Activated CD8-positive, alpha-beta memory T cell treated with anti-CD3 and anti-CD28 coated beads for 24 hours (primary cell): ENCODE results near the gene SPSB1.
A peak's percentile ranks its signal among the peaks of the same experiment; 100 is the strongest.
"Not testable (repeated sequence)": the region's sequence is repeated elsewhere in the genome, so short reads cannot be mapped to it uniquely, and the experiment has no call there.

Experiments
- DNase-seq: peaks from one replicate; pipeline ENCODE4 v3.0.0-alpha.2; 2020

The SPSB1 gene

DNA sequence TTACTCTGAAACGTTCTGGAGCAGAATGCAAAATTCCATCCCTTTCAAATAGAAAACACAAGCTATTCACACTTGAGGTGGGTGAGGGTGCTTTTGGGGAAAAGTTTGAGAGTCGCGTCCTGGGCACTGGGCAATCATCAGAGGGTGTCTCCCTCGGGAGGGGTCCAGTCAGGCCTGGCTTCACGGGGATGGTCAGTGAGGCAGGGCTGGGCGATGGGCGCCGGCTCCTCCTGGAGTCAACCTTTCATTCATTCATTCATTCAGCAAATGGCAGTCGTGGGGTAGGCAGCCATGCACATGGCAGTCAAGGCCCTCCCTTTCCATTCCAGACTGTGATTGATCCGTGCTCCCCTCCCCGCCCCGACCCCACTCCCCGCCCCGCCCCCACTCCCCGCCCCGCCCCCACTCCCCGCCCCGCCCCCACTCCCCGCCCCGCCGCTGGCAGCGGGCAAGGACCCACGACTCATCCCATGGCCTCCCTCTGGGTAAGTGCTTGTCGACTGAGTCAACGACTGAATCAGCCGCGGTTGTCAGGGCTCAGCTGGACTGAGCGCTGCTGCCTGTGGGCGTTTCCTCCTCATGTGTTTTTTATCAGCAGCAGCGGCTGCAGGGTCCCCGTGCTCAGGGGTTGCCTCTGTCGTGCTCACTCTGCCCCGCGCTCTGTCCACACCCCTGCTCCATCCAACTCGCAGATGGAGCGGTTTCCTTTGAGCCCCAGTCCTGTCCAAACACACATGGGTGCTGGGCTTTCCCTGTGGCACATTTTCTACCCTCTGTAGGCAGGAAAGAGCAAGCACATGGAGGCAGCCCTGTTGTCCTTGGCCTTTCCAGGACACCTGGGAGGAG, 12.5 kb upstream of the SPSB1 start:
- DNase-seq, result peak; percentile 75

- DNase-seq, result no peak
These were observed 11.4 kb upstream of the SPSB1 start for GRCh38 chr1:9281071-9281827.

GRCh38 chr1:9281908-9282695, 10.6 kb upstream of the SPSB1 start:
- DNase-seq, result no peak

GRCh38 chr1:9282696-9282955, 10.1 kb upstream of the SPSB1 start:
- no peak for DNase-seq

DNA sequence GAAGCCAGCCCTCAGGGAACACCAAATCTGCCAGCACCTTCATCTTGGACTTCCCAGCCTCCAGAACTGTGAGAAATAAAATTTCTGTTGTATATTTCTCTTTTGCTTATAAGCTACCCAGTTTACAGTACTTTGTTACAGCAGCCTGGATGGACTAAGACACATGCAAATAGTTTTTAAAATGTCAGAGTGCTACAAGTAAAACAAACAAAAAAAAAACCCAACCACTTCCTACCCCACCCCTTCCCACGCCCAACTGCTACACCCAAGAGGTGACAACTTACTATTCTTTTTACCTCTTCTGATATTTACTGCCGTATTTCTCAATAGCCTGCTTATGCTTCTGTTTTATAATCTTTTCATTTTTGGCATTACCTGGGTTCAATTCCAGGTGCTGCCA, 8.6 kb upstream of the SPSB1 start:
- DNase-seq, result no peak

DNA sequence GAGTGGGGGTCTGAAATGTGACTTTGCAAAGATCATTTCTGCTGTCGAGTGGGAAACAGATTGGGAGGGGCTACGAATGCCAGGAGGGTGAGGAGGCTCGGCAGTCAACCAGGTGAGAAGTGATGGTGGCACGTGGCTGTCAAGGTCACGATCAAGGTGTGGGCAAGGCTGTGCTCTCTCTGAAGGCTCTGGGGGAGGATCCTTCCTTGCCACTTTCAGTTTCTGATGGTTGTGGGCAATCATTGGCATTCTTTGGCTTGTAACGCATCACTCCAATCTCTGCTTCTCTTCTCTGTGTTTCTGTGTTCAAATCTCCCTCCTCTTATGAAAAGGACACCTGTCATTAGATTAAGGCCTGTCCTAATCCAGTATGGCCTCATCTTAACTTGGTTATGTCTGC, 6.1 kb upstream of the SPSB1 start:
- no peak for DNase-seq

- peak; percentile 95 for DNase-seq
These were observed 3.6 kb upstream of the SPSB1 start for GRCh38 chr1:9289090-9289534.

- DNase-seq, result no peak
These were observed 2.8 kb upstream of the SPSB1 start for GRCh38 chr1:9289711-9290485.

GRCh38 chr1:9291914-9292360, 757 bp upstream of the SPSB1 start:
- no peak for DNase-seq

- DNase-seq, result no peak
These were observed 493 bp downstream of the SPSB1 start for GRCh38 chr1:9293241-9293532.

- peak; percentile 75 for DNase-seq
These were observed 1.1 kb downstream of the SPSB1 start for GRCh38 chr1:9293533-9294404.

DNA sequence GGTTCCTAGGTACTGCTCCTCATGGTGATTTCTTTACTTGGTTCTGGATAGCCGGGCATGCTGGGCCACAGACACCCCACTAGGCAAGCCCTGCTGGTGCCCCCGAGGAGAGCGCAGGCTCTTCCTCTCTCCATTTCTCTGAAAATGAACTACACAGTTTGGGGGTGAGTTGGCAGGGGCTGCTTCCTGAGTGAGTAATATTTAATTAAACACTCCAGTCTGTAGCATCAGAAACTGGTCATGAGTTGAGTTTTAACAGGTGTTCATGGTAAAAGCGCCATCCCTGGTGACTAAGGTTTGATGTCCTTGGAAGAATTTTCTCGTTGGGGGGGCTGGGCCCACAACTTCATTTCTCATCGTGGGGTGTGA, 1.7 kb downstream of the SPSB1 start:
- no peak for DNase-seq

GRCh38 chr1:9294910-9295636, 2.4 kb downstream of the SPSB1 start:
- no peak for DNase-seq

- DNase-seq, result no peak
These were observed 3.2 kb downstream of the SPSB1 start for GRCh38 chr1:9295884-9296283.

GRCh38 chr1:9296850-9297249, 4.2 kb downstream of the SPSB1 start:
- no peak for DNase-seq

GRCh38 chr1:9297831-9298230, 5.1 kb downstream of the SPSB1 start:
- no peak for DNase-seq

- no peak for DNase-seq
These were observed 5.6 kb downstream of the SPSB1 start for GRCh38 chr1:9298282-9298681.

- not testable (repeated sequence) for DNase-seq
These were observed 7.2 kb downstream of the SPSB1 start for GRCh38 chr1:9299571-9300541.

- DNase-seq, result no peak
These were observed 7.9 kb downstream of the SPSB1 start for GRCh38 chr1:9300573-9300972.
